ENCODE data around the gene DNAH3. TPM values are rescaled to one million over a fixed set of nuclear protein-coding genes. Genes with fewer than 3 reads are reported as not detected.
A peak's percentile ranks its signal among the peaks of the same experiment; 100 is the strongest.

DNAH3 gene
- total RNA-seq, 2 donors from 2014 or later = 0.03 TPM; not detected in 1

DNA sequence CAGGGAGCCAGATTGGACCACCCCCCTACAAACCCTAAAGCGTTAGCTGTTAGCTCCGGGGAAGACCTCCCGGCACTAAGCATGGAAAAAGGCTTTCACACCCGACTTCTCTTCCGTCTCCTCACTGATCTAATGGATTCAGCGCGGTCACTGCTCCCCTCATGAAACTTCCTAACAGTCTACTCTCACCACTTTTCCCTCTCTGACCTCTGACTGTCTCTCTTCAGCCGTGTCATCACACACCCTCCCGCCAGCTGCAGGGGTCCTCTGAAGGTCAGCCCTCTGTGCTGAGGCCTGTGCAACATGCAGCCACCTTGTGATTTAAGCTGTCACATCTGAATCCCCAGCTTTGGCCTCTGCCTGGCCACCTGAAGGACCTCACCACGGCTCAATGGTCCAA lies 234.4 kb downstream of the DNAH3 start:
- ATAC-seq = no peak
- no peaks in the 10 kb centered on the region for H3K27me3 Mint-ChIP-seq
- peak overlapping the region; percentile 42 to 67 for H3K27ac Mint-ChIP-seq
- H3K4me3 Mint-ChIP-seq = no peak overlapping the region
- H3K36me3 Mint-ChIP-seq = peaks cover 18% of the 10 kb centered on the region
- no peaks in the 10 kb centered on the region for H3K9me3 Mint-ChIP-seq
- H3K4me1 Mint-ChIP-seq (ENCODE audit: low read depth in 2 of 2) = peaks cover 26 to 31% of the 10 kb centered on the region in 2 donors
- DNase-seq (ENCODE audit: low spot score) = no peak

DNA sequence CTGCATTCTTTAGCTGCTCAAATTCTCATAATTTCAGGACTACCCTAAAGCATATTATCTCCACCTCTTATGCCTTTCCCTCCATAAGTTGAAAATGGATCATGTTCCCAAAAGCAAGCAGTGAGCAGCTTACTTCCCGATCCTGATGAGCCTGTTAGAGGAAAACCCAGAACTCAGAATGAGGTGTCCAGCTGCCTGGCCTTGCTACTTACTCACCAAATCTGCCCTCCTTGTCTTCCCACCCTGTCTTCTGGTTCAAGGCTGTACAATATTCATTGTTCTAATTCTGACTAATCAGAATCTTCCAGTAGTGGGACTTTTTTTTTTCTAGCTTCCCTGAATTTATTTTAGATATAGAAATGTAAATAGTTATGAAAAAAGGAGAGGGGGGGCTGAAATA lies 239.3 kb downstream of the DNAH3 start:
- Mint-ChIP-seq H3K27ac (peak overlapping the region; percentile 91 to 98), H3K4me1 (ENCODE audit: low read depth in 2 of 2) (peaks cover 41 to 52% of the 10 kb centered on the region in 2 donors)
- DNase-seq (ENCODE audit: low spot score) = no peak

GRCh38 chr16:20910781-20911321 lies 239.8 kb downstream of the DNAH3 start:
- peak overlapping the region; percentile 77 for H3K4me3 Mint-ChIP-seq
- H3K27ac Mint-ChIP-seq = peak overlapping the region; percentile 91 to 98

More for the DNA sequence above, 239.3 kb downstream of the DNAH3 start:
- Mint-ChIP-seq H3K27me3 (no peaks in the 10 kb centered on the region), H3K4me3 (peak overlapping the region; percentile 77), H3K36me3 (peaks cover 9% of the 10 kb centered on the region), H3K9me3 (no peaks in the 10 kb centered on the region)
- ATAC-seq = peak; percentile 56 to 57

DNA sequence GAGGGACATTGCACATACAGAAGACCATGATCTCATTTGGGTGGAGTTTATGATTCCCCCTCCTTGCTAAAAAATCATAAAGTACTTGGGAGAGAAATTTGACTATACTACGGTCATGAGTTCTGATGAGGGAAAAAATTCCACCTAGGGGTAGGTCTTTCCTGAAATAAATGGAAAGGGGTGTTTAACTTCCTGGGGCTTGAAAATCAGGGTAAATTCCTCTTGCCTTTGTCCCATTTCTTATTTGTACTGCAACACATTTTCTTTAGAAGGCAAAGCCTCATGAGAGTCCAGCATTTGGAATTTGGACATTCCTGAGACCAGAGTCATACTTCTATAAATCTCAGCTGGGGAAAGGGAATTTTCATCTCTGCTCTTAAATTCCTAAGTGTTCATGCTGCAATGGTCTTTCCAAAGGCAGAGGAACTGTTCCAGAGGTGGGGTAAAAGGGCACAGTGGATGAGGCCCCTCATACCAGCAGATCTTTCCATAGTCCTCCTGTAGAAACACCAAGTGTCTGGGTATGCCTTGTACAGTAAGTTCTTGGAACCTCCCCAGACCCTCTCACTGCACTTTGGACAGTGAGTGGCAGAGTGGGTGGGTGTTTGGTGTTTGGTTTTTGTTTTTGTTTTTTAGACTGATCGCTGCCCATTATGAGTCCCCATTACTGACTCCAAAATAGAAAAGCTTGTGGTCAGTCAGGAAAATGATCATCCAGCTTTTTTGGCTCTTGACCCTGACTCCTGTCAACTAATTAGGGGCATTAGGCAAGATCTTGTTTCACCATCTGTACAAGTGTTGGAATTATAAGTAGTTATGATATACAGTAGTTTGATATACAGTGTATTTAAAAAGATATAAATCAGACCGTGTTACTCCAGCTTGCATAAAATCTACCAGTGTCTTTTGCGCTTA lies 244.0 kb downstream of the DNAH3 start:
- no peak for ATAC-seq
- peaks cover 73 to 93% of the 10 kb centered on the region in 2 donors for H3K4me1 Mint-ChIP-seq (ENCODE audit: low read depth in 2 of 2)

More at GRCh38 chr16:20910781-20911321, 239.8 kb downstream of the DNAH3 start:
- H3K27me3 Mint-ChIP-seq = no peaks in the 10 kb centered on the region
- ATAC-seq (peak; percentile 93), DNase-seq (ENCODE audit: low spot score) (no peak)
- no peaks in the 10 kb centered on the region for H3K9me3 Mint-ChIP-seq
- H3K36me3 Mint-ChIP-seq = peaks cover 10% of the 10 kb centered on the region
- peaks cover 43 to 54% of the 10 kb centered on the region in 2 donors for H3K4me1 Mint-ChIP-seq (ENCODE audit: low read depth in 2 of 2)

GRCh38 chr16:20905576-20905975 lies 245.1 kb downstream of the DNAH3 start:
- peaks cover 39% of the 10 kb centered on the region for H3K36me3 Mint-ChIP-seq
- H3K4me1 Mint-ChIP-seq (ENCODE audit: low read depth in 2 of 2) = peaks cover 72 to 90% of the 10 kb centered on the region in 2 donors
- peak overlapping the region; percentile 95 for H3K4me3 Mint-ChIP-seq
- no peaks in the 10 kb centered on the region for H3K27me3 Mint-ChIP-seq
- no peak for ATAC-seq
- DNase-seq (ENCODE audit: low spot score) = no peak
- no peaks in the 10 kb centered on the region for H3K9me3 Mint-ChIP-seq
- peak overlapping the region; percentile 98 for H3K27ac Mint-ChIP-seq

More for the DNA sequence above, 244.0 kb downstream of the DNAH3 start:
- H3K27me3 Mint-ChIP-seq = no peaks in the 10 kb centered on the region
- peaks cover 30% of the 10 kb centered on the region for H3K36me3 Mint-ChIP-seq
- DNase-seq (ENCODE audit: low spot score) = no peak
- H3K4me3 Mint-ChIP-seq = no peak overlapping the region
- no peaks in the 10 kb centered on the region for H3K9me3 Mint-ChIP-seq
- H3K27ac Mint-ChIP-seq = peak overlapping the region; percentile 98

DNA sequence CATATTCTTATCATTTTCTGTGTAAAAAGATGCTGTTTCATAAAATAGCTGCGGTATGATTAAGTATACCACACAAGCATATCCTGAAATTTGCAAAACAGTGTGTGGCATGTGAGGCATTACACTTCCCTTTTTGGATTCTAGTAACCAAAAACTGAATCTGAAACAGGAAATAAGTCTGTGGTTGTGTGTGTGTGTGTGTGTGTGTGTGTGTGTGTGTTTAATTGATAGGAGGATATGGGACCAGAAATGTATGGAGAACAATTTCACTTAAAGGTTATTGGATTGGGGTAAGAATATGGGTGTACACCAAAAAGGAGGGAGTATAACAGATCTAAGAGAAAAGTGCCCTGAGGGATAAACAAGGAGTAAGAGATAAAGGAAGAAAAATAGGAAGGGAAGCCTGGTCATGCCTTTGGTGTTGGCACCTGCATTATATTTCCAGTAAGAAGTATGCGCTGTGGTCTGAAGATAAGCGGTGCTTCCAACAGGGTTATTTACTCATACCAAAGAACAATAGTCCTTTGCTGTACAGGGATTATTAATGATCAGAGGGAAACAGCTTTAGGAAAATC lies 246.1 kb downstream of the DNAH3 start:
- H3K4me1 Mint-ChIP-seq (ENCODE audit: low read depth in 2 of 2) = peaks cover 63 to 80% of the 10 kb centered on the region in 2 donors
- H3K9me3 Mint-ChIP-seq = no peaks in the 10 kb centered on the region
- no peaks in the 10 kb centered on the region for H3K27me3 Mint-ChIP-seq
- ATAC-seq (peak in 1 of 2 donors; percentile 6), DNase-seq (ENCODE audit: low spot score) (no peak)
- peak overlapping the region; percentile 95 for H3K4me3 Mint-ChIP-seq
- H3K36me3 Mint-ChIP-seq = peaks cover 44% of the 10 kb centered on the region
- H3K27ac Mint-ChIP-seq = peak overlapping the region; percentile 98

- no peak for ATAC-seq
- Mint-ChIP-seq H3K4me1 (ENCODE audit: low read depth in 2 of 2) (peaks cover 64 to 81% of the 10 kb centered on the region in 2 donors), H3K9me3 (no peaks in the 10 kb centered on the region), H3K27ac (peak overlapping the region; percentile 98), H3K4me3 (peak overlapping the region; percentile 95), H3K27me3 (no peaks in the 10 kb centered on the region), H3K36me3 (peaks cover 47% of the 10 kb centered on the region)
- DNase-seq (ENCODE audit: low spot score) = no peak
These were observed 246.6 kb downstream of the DNAH3 start for GRCh38 chr16:20903899-20904506.

GRCh38 chr16:20903116-20903898 lies 247.3 kb downstream of the DNAH3 start:
- no peak for ATAC-seq
- Mint-ChIP-seq H3K9me3 (no peaks in the 10 kb centered on the region), H3K4me1 (ENCODE audit: low read depth in 2 of 2) (peaks cover 67 to 81% of the 10 kb centered on the region in 2 donors), H3K4me3 (peak overlapping the region; percentile 95), H3K27me3 (no peaks in the 10 kb centered on the region), H3K27ac (peak overlapping the region; percentile 98), H3K36me3 (peaks cover 50% of the 10 kb centered on the region)
- no peak for DNase-seq (ENCODE audit: low spot score)

DNA sequence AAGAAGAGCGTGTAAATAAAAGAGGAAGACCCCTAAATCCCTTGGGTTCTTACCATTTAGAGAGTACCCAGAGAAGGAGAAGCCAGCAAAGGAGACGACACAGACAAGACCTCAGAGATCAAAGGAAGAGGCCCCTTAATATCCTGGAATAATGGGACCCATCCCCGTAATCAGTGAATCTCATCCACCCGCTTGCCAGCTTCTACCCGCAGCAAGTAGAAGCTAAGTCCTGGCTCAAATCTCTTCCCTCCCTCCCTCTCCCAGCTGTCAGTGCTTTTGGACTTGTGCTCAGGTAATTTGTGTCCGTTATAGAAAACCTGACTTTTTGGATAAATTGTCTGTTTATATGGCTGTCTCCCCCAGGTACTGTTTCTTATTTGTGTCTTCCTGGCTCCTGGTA lies 248.2 kb downstream of the DNAH3 start:
- Mint-ChIP-seq H3K9me3 (no peaks in the 10 kb centered on the region), H3K27me3 (no peaks in the 10 kb centered on the region), H3K27ac (peak overlapping the region; percentile 98), H3K4me1 (ENCODE audit: low read depth in 2 of 2) (peaks cover 69 to 82% of the 10 kb centered on the region in 2 donors), H3K4me3 (peak overlapping the region; percentile 95), H3K36me3 (peaks cover 53% of the 10 kb centered on the region)
- no peak for DNase-seq (ENCODE audit: low spot score)
- ATAC-seq = no peak

DNA sequence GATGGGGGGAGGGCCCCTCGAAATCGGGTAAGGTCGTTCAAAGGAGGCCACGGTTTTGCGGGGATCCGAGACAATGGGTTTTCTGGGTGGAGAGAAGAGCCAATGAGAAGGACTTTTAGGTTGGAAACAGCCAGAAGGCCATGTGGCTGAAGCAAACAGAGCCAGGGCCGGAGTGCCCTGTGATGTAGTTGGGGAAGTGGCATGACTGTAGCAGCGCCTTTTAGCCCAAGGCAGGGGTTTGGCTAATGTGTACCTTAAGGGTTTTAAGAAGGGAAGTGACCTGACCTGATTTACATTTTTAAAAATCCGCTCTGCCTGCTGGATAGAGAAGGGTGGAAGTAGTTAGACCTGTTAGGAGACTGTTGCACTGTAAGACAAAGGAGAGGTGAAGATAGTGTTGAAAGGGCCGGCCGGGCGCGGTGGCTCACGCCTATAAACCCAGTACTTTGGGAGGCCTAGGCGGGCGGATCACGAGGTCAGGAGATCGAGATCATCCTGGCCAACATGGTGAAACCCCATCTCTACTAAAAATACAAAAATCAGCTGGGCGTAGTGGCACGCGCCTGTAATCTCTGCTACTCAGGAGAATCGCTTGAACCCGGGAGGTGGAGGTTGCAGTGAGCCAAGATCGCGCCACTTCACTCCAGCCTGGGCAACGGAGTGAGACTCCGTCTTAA lies 249.1 kb downstream of the DNAH3 start:
- H3K27me3 Mint-ChIP-seq = no peaks in the 10 kb centered on the region
- ATAC-seq (peak in 1 of 2 donors; percentile 8), DNase-seq (ENCODE audit: low spot score) (peak; percentile 62)
- peaks cover 76 to 84% of the 10 kb centered on the region in 2 donors for H3K4me1 Mint-ChIP-seq (ENCODE audit: low read depth in 2 of 2)
- peak overlapping the region; percentile 95 for H3K4me3 Mint-ChIP-seq
- no peaks in the 10 kb centered on the region for H3K9me3 Mint-ChIP-seq
- H3K27ac Mint-ChIP-seq = peak overlapping the region; percentile 98
- H3K36me3 Mint-ChIP-seq = peaks cover 54% of the 10 kb centered on the region

GRCh38 chr16:20901068-20901435 lies 249.6 kb downstream of the DNAH3 start:
- Mint-ChIP-seq H3K27ac (peak overlapping the region; percentile 98), H3K4me3 (peak overlapping the region; percentile 95), H3K27me3 (no peaks in the 10 kb centered on the region), H3K4me1 (ENCODE audit: low read depth in 2 of 2) (peaks cover 72 to 79% of the 10 kb centered on the region in 2 donors), H3K36me3 (peaks cover 51% of the 10 kb centered on the region), H3K9me3 (no peaks in the 10 kb centered on the region)
- DNase-seq (ENCODE audit: low spot score) (no peak), ATAC-seq (no peak)

- Mint-ChIP-seq H3K4me3 (peak within 1 kb of the TSS; percentile 95), H3K27ac (peak within 1 kb of the TSS; percentile 98), H3K36me3 (peaks cover 51% of the 10 kb centered on the region), H3K9me3 (no peaks in the 10 kb centered on the region), H3K27me3 (no peaks in the 10 kb centered on the region), H3K4me1 (ENCODE audit: low read depth in 2 of 2) (peaks cover 70 to 73% of the 10 kb centered on the region in 2 donors)
- DNase-seq (ENCODE audit: low spot score) (peak; percentile 94), ATAC-seq (peak; percentile 86 to 90)
These were observed 250.2 kb downstream of the DNAH3 start, which contains the start of the genes DCUN1D3 and LYRM1 for GRCh38 chr16:20900299-20901067. Gene DCUN1D3 (minus strand): TSS chr16:20900358. CDS start chr16:20862538, 37,820 bp downstream. Gene LYRM1 (plus strand): TSS chr16:20900771. CDS start chr16:20915556, 14,785 bp downstream.
